ENCODE measurements around the gene PLA2G4C. TPM values are rescaled to one million over a fixed set of nuclear protein-coding genes. Genes with fewer than 3 reads are reported as not detected.
"Not testable (repeated sequence)": the region's sequence is repeated elsewhere in the genome, so short reads cannot be mapped to it uniquely, and the experiment has no call there.

The PLA2G4C gene
- total and polyA plus RNA-seq, 8 donors = 1.4 to 90.2 (median 5.9) TPM

DNA sequence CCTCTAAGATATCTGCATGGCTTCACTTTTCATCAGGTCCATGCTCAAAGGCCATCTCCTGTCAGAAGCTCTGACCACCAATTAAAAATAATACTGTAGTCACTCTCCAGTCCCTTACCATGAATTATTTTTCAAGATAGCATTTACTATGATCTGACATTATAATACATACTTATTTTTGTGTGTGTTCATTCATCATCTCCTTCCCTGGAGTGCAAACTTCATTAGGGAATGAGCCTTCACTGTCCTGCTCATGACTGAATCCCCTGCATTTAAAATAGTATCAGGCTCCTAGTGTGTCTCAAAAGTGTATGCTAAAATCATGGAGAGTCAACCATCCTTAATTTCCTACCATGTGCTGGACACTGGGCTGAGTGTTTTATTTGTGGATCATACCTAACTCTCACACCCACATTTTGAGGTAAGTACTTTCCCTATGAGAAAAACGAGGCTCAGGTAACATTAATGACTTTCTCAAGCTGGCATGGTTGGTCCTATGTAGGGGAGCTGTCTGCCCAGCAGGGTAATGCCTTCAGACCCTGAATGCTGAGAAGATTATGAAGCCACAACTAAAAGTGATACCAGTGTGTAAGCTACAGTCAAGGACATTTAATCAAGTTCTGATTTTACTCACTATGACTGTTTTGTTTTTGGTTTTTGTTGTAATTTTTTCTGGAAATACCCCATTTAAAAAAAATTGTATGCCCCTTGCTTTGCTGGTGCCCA, 16.3 kb downstream of the PLA2G4C start:
- WGBS, 5 donors = 4 to 45% (median 15%) methylated on average over 1 of the region's 1 CpG
- no peaks in the 10 kb centered on the region for H3K27me3 ChIP-seq
- TF ChIP-seq EP300 (IDR thresholded peaks at IDR 0.05) (no peak), POLR2AphosphoS5 (IDR thresholded peaks at IDR 0.05) (no peak), POLR2A (IDR thresholded peaks at IDR 0.05) (no peak), CTCF (IDR thresholded peaks at IDR 0.05) (no peak)
- H3K36me3 ChIP-seq = peaks cover 0 to 60% (median 38%) of the 10 kb centered on the region in 4 donors
- intact Hi-C loops (cut with DNase I; ENCODE audit: low total_unique reads) = no loop called here
- no peak overlapping the region for H3K4me3 ChIP-seq
- H3K9me3 ChIP-seq = peaks cover 0 to 25% (median 9%) of the 10 kb centered on the region in 4 donors
- DNase-seq = no peak
- H3K4me1 ChIP-seq = no peaks in the 10 kb centered on the region
- no peak overlapping the region for H3K27ac ChIP-seq

GRCh38 chr19:48091111-48091718, 19.4 kb downstream of the PLA2G4C start:
- WGBS, 5 donors = 74 to 84% (median 79%) methylated on average over 13 of the region's 13 CpGs
- H3K27me3 ChIP-seq; H3K4me3 ChIP-seq; H3K27ac ChIP-seq; intact Hi-C loops (cut with DNase I; ENCODE audit: low total_unique reads); DNase-seq; H3K4me1 ChIP-seq: not testable (repeated sequence)
- Histone ChIP-seq H3K36me3 (peaks cover 0 to 40% (median 26%) of the 10 kb centered on the region in 4 donors), H3K9me3 (peaks cover 0 to 25% (median 9%) of the 10 kb centered on the region in 4 donors)

GRCh38 chr19:48090281-48090802, 20.3 kb downstream of the PLA2G4C start:
- Histone ChIP-seq H3K27me3 (no peaks in the 10 kb centered on the region), H3K4me1 (no peaks in the 10 kb centered on the region), H3K9me3 (peaks cover 0 to 22% (median 9%) of the 10 kb centered on the region in 4 donors), H3K4me3 (no peak overlapping the region), H3K36me3 (peaks cover 0 to 32% (median 20%) of the 10 kb centered on the region in 4 donors), H3K27ac (no peak overlapping the region)
- 44 to 56% (median 45%) methylated on average over 5 of the region's 5 CpGs for WGBS, 5 donors
- no peak for DNase-seq
- TF ChIP-seq EP300 (IDR thresholded peaks at IDR 0.05) (no peak), POLR2AphosphoS5 (IDR thresholded peaks at IDR 0.05) (no peak), CTCF (IDR thresholded peaks at IDR 0.05) (no peak), POLR2A (IDR thresholded peaks at IDR 0.05) (no peak)
- intact Hi-C loops (cut with DNase I; ENCODE audit: low total_unique reads) = no loop called here

GRCh38 chr19:48088991-48089390, 21.6 kb downstream of the PLA2G4C start:
- H3K27ac ChIP-seq; intact Hi-C loops (cut with DNase I; ENCODE audit: low total_unique reads); H3K4me3 ChIP-seq; H3K9me3 ChIP-seq; H3K4me1 ChIP-seq; H3K27me3 ChIP-seq; DNase-seq: not testable (repeated sequence)
- WGBS, 5 donors = 92 to 96% (median 94%) methylated on average over 6 of the region's 6 CpGs
- peaks cover 0 to 18% (median 11%) of the 10 kb centered on the region in 4 donors for H3K36me3 ChIP-seq

GRCh38 chr19:48085904-48086864, 24.4 kb downstream of the PLA2G4C start:
- H3K4me1 ChIP-seq = no peaks in the 10 kb centered on the region
- WGBS, 5 donors = 76 to 87% (median 84%) methylated on average over 5 to 7 of the region's 7 CpGs
- H3K27ac ChIP-seq = no peak overlapping the region
- no peak for DNase-seq
- no peaks in the 10 kb centered on the region for H3K36me3 ChIP-seq
- H3K4me3 ChIP-seq = no peak overlapping the region
- no peaks in the 10 kb centered on the region for H3K27me3 ChIP-seq
- intact Hi-C loops (cut with DNase I; ENCODE audit: low total_unique reads) = no loop called here
- no peaks in the 10 kb centered on the region for H3K9me3 ChIP-seq
- no peak for TF ChIP-seq POLR2AphosphoS5 (IDR thresholded peaks at IDR 0.05)
- no peak for TF ChIP-seq POLR2A (IDR thresholded peaks at IDR 0.05)
- no peak for TF ChIP-seq EP300 (IDR thresholded peaks at IDR 0.05)
- TF ChIP-seq CTCF (IDR thresholded peaks at IDR 0.05) = no peak

Data from stomach (tissue), 9 donors.